HG02981 (cell line): ENCODE results near the gene SLC23A1.
"Not testable (repeated sequence)": the region's sequence is repeated elsewhere in the genome, so short reads cannot be mapped to it uniquely, and the experiment has no call there.

ENCODE experiments used
- ATAC-seq: cut with Tn5 transposase; IDR thresholded peaks from one replicate; pipeline ENCODE4 v1.9.1; 2021; ENCODE audit warnings: mild to moderate bottlenecking, moderate library complexity; ENCODE audit not compliant: unreplicated experiment

SLC23A1 gene

DNA sequence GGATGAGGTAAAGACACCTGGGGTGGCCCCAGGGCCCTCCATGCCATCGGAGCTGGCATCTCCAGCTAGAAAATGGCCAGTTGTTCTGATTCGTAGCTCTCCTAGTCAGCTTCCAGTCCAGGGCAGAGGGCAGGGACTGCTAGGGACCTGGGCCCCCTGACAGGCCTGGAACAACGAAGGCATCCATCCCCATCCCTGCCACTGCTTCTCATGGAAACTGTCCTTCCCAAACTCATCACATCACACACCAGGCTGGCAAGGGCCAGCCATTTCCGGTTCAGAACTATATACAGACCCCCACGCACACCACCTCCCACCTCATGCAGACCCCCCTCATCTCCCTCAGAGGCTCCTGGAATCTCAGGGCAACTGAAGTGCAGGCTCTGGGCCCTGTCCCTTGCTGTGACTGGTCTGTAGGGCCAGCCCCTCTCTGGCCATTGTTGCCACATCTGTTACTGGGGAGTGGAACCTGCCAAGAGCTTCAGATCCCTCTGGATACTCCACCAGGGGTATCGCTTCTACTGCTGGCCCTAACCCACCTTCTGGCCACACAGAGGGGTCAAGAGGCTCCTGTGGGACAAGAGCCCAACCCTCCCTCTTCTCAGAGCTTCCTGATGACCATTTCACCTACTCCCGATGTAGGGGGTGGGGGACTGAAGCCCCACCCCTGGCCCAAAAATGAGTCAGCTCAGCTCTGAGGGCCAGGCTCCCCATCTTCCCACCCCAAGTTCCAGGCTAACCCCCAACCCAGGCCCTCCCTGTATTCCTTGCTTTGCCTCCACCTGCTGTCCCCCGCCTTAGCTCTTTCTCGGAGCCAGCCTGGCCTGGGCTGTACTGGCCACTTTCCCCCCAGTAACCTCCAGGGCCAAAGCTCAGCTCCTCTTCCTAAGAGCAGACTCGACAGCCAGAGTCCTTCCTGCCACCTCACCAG lies 7.8 kb upstream of the SLC23A1 start:
- no peak for ATAC-seq

DNA sequence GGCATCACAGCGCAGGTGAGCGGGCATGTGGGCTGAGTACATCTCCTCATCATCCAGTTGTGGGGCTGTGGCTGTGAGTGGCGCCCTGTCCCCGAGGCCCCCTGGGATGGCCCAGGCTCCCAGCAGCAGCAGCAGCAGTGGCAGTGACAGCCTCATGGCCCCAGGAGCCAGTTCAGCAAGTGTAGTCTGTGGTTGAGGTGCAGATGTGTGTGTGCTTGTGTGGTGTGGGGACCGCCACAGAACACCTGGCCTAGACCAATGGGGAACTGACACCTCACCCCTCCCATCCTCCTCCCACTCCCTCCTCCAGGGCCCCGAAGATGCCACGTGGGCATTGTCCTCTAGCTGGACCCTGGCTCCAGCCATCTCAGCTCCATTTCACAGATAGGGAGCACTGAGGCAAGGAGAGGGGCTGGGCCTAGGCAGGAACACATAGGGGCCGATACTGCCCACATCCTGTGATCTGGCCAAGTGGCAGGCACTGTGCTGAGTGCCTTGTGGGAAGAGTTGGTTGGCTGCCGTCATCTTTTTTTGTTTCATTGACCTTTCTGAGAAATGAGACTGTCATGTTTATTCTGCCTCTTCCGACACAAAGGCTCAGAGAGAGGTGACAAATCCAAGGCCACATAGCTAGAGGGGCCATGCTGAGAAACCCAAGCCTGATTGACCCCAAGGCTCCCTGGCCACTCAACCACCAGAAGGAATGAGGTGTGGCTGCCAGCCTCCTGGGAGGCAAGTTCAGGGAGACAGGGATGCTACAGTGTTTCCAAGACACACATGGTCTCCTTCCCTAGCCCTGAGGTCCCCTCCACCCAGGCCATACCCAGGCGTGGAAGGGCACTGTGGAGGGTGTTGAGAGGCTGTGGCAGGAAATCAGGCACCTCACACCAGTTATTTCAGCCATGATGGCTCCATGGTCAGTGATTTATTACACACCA lies 6.9 kb upstream of the SLC23A1 start, which contains the start of gene MZB1:
Gene MZB1 (minus strand): TSS at position 213 of the 938 bp plus-strand sequence. CDS start 57 bp downstream, at position 156.
- ATAC-seq: peak; percentile 40

DNA sequence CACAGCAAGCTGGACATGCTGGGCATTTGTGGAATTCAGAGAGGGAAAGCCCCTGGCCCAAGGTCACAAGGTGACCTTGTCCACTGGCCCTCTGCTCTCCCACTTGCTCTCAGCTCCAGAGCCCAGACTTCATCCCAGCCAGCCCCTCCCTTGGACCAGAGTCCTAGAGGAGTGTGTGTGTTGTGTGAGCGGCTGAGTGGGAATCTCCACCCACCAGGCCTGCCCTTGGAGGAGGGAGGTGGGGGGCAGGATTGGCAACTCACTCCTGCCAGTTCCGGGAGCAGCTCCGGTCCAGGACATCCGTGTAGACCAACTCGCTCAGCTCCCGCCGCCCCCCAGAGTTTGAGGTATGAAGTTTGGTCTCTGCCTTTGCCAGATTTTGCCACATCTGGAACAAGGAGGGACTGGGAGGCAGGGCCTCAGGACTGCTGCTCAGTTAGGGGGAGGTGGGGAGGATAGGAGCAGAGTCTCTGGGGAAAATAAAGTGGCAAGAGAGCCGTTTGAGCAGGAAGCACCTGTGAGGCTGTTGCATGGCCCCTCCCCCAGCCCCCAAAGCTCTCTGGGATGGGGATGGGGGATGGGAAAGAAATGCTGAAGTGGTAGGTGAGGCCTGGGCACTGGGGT lies 5.2 kb upstream of the SLC23A1 start:
- no peak for ATAC-seq

DNA sequence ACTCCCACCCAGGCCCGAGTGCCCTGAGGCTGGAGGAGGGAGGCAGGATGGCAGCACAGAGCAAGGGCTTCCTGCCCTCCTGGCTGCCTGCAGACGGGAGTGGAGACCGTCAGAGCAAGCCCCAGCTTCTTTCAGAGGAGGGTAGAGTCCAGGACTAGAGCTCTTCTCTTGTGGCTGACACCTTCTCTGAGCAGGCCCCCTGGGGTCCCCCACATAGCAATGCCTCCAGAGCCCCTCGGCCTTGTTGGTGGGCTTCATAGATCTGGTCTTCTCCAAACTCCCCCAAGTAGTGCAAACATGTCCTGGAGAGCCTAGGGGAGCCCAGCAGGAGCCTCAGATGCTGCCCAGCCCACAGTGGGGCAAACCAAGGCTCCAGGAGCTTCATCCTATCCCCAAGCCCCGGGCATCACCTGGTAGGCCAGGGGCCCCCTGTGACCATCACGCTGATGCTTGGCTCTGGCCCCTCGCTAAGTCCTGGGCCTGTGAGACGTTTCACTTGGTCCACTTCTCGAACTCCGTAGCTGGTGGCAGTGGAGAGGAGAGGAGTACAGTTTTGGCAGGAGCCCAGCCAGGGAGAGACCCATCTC lies 4.6 kb upstream of the SLC23A1 start:
- no peak for ATAC-seq

DNA sequence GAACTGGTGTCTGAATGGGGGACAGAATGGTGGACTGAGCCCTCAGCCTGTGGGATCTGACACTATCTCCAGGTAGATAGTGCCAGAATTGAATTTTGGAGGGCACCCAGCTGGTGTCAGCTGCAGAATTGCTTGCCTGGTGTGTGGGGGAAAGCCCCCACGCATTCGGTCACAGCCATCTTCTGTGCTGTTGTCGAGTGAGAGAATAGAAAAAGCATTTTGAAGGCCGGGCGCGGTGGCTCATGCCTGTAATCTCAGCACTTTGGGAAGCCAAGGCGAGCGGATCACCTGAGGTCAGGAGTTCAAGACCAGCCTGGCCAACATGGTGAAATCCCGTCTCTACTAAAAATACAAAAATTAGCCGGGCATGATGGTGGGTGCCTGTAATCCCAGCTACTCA lies 3.9 kb upstream of the SLC23A1 start:
- not testable (repeated sequence) for ATAC-seq

DNA sequence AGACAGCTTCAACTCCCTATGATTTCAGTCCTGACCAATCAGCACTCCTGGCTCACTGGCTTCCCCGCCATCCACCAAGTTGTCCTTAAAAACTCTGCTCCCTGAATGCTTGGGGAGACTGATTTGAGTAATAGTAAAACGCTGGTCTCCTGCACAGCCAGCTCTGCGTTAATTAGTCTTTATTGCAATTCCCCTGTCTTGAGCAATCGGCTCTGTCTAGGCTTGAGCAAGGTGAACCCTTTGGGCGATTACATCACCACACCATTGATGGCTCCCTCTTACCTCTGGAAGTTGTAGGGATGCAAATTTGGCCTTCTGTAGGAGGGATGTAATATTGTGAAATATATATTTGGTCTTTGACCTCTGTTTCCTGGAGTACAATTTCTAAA lies 2.9 kb upstream of the SLC23A1 start:
- no peak for ATAC-seq

DNA sequence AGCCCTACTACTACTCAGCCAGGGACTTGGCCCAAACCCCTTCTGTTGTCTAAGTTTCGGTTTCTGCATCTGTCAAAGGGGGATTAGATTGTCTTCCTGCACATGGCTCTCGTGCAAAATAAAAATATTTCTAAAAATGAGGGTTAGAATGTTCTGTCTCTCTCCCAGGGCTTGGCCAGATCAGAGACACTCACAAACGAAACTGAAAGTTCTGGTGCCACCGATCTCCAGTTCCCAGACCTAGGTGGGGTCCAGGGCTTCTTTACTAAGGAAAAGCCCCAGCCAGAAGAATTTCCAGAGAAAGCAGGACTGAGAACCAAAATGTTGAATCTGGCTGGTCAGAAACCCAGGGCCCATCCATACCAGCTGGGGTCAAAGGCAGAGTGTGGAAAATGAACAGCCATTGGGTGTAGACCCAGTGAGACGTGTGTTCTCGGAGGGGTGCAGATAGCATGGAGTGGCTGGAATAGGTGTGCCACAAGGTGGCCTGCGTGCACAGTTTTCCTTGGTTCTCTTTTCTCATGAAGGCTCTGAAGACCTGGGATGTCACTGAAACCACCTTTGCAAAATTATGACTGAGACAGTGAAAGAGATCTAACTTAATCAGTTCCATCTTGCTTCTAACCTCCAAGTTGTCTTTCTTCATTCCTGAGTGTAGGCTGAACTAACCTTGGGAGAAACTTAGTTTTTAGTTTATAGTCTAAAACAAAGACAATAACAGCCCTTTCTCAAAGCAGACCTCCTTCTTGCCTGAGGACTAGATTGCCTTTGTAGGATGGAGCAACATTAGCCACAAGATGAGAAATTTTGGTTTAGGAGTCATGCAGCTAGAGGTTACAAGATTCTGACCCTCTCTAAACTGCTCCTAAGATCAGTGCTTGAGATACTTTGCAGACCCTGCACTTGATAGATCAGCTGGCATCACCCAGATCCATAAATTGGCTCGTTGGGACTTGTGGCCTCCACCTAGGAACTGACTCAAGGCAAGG lies 2.3 kb upstream of the SLC23A1 start:
- no peak for ATAC-seq

DNA sequence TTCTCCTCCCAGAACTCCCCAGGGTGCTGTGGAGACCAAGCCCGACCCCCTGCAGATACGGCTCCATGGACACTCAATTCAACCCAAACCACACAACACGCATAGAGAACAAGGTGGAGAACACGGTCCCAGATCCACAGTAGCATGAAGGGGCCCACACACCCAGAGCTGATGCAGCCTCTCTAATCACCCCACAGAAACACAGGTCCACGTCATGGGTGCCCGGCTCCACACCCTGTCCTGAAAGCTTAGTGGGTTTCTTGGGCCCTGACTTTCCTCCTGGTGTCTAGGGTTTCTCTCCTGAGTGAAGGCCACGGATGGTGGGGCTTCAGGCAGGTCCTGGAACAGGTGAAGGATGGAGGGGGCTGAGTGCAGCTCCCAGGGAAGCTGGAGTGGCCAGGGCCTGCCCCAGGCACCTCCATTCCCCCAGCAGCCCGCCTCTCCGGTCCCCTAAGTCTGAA lies 1.5 kb upstream of the SLC23A1 start:
- ATAC-seq: no peak

DNA sequence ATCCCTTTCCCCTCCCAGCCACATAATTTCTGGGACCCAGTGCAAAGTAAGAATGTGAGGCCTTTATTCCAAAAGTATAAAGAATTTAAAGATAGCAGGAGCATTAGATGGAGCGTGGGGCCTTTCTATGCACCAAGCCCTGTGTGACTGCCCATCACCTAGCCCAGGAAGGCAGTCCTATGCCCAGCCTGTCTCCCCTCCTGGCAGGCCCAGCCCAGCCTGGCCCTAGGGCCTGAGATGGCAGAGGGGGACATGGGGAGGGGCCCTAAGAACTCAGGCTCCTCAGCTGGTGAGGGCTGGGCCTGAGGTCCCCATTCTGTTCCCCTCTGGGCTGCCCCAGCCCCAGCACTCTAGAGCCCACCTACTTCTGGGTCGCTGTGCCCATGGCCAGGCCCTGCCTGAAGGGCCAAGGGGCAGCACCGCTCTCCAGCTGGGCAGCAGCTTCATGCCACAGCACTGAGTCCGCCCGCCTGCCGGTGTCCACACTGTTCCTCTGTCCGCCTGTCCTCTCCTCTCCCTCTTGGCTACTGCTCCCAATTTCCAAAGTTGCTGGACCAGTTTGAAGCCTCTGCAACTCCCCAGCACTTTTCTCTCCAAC lies 995 bp upstream of the SLC23A1 start:
- ATAC-seq: no peak

DNA sequence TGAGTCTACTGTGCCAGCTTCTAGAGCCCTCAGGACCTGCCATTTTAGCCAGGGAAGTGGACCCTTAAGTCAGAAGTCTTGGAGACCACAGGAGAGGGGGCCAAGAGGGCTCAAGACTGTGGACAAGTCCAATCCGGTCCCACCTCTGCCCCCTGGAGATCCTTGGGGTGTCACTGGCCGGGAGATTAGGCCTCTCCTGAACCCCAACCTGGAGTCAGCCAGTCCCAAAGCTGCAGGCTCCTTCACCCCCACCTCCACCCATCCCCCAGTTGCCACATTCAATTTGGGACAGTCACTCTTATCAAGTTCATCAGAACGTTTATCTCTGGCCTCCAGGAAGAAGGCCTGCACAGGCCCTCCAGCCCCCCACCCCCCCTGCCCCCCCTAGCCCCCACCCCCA lies 290 bp downstream of the SLC23A1 start:
- ATAC-seq: no peak

DNA sequence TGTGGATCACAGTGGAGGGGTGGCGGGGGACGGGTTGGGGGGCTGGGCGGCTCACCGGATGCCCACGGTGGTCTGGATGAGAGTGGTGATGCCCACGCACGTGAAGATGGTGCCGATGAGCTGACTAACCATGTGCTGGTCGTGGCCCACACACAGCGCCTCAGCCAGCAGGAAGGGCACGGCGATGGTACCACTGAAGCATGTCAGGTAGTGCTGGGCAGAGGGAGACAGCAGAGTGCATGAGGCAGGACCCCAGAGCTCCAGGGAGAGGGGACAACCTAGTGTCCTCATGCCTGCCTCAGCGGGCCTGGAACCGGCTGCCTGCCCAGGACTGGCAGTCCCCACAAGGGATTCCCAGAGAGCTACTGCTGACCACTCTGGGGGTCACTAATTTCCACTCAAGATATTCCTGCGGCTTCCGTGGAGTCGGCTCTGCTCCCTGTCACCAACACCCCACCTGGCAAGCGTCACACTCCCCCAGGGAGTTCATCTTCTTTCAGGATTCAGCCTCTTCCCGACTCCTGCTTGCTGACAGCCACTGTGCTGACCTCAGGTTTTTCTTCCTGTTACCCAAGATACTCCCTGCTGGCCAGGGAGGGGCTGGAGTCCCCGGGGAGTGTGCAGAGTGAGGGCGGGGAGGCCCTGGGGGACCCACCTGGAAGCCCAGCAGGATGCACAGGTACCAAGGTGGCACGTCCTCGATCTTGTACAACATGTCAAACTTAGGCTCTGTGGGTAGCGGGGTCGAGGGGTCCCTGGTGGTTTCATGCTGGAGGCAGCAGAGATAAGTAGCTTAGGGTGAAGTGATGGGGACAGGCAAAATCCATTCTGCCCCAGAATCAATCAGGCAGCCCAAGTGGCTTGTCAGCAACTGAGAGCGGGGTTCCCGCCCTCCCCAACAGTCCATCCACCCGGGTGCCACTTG lies 998 bp downstream of the SLC23A1 start:
- no peak for ATAC-seq

DNA sequence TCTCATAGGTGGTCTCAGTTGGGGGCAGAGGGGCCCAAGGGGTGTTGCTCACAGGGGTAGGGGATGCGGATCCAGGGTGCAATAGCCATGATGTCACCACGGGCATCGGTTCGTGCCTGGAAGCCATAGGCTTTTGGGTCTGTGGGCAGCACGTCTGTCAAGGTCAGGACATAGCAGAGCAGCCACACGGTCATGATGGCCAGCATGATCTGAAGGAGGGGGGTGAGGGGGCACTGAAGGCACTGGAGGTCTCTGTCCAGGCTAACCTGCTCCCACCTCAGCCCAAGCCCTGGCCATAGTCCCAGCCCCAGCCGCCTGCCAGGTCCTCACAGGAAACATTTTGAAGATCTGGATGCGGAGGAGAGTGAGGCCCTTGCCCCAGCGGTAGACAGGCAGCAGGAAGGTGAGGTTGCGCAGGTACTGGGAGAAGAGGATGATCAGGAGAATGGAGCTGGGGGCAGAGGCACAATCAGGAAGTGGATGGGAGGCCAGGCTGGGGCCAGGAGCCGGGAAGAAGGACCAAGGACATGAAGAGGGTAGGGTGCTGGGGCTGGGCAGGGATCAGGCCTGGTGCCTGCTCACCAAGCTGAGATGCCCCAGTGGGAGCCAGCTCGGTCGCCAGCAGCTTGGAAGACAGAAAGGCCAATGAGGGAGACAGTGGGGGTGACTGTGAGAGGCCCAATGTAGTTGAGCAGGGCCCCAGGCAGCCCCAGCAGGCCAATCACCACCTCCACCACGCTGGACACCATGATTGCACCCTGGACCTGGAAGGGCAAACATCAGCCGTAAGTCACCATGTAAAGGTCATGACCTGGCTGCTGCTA lies 3.3 kb downstream of the SLC23A1 start:
- no peak for ATAC-seq

DNA sequence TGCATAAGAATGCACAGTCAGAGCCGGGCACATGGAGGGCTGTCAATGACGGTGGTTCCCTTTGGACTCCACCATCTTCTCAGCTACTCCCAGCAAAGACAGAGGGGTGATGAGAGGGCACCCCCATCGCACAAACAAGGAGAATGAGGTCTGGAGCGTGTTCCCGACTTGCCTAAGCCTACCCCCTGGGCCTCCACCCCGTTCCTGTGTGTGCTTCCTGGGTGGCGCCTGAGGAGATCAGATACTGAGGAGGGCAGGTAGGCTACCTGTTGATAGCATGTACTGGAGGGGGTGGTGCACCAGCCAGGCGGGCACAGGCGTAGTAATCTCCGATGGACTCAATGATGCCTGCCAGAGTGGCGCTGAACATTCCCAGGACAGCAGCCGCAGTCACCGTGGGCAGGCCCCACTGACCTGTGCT lies 4.1 kb downstream of the SLC23A1 start:
- ATAC-seq: no peak

DNA sequence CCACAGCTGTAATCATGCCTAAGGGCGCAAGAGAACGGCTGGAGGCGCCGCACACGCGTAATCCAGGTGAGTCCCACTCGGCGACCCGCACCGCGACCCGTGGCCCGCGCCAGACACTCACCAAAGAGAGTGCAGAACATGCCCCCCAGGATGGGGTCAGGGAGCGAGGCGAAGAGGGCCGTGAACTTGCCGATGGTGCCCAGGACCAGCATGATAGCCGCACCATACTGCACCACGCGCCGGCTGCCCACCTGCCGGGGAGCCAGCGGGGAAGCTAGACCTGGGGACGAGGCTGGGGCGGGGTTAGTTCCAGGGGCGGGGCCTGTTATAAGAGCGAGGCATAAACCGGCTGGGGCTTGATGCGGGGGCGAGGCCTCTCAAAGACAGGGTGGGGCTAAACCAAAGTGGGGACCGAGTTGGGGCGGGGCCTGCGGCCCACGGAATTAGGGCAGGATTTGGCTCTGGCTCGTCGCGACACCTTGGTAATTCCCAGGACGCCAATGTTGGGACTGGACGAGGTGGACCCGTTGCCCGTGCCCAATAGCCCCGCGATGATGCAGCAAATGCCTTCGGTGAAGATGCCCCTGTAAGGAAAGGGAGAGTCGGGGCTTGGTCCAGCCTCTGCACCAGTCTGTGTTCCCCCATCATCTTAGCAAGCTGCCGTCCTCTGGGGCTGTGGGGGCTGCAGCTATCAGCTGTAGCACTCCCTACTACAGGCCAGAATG lies 4.8 kb downstream of the SLC23A1 start:
- no peak for ATAC-seq

DNA sequence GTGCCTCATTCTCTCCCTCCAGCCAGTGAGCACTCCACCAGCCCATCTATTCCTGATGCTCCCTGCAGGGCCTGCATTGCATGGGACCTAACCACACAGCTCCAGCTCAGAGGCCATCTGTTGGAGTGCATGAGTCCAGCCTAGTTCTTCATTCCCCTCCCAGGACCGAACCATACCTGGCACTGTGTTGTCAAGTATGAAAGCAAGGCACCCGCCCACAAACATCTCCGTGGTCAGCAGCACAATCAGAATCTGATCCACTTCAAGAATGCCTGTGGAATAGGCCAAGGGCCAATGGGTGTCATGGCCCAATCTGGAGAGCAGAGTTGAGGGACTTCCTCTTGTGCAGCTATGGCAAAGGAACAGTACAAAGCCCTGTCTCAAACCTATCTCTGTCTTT lies 5.9 kb downstream of the SLC23A1 start:
- ATAC-seq: no peak

DNA sequence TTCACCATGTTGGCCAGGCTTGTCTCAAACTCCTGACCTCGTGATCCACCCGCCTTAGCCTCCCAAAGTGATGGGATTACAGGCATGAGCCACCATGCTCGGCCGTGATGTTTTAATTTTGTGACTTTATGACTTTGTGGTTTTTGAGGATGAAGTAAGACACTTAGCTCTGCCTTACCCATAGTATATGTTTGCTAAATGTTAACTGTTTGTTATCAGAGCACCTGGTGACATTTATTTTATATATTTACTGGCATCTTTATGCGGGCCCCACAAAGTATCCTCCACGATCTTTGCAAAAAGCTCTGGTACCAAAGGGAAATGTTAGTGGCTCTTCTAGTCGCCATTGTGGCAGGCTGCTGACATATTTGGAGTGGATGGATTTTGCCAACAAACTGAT lies 6.7 kb downstream of the SLC23A1 start:
- no peak for ATAC-seq
